Stimulated activated naive CD4-positive, alpha-beta T cell treated with Interleukin-2 at 50 U/mL for 16 hours (primary cell): ENCODE measurements around the gene PDLIM1.
"Not testable (repeated sequence)": the region's sequence is repeated elsewhere in the genome, so short reads cannot be mapped to it uniquely, and the experiment has no call there.

Experiments
- DNase-seq: peaks from one replicate; lab custom pipeline; 2025; lab: John Stamatoyannopoulos, UW

PDLIM1 gene

GRCh38 chr10:95202865-95203264 lies 87.9 kb downstream of the PDLIM1 start:
- not testable (repeated sequence) for DNase-seq

- DNase-seq, result no peak
Observed at GRCh38 chr10:95201736-95202135, 89.1 kb downstream of the PDLIM1 start.

DNA sequence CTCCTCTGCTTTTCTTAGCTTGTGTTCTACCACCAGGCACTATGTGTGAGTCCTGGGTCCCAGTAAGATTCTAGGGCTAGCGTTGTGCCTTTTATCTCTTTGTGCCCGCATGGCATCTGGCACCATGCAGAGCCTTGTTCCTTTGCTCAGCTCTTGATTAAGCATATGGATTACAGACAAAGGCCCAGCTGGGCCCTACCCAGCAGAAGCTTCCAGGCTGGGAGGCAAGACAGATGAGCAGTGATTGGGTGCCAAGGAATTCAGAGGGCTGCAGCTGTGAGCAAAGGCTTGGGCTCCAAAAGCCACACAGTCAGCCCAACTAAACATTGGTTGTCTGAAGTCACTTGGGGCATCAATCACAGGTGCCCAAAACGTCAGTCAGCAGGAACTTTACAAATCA lies 94.8 kb downstream of the PDLIM1 start:
- no peak for DNase-seq

GRCh38 chr10:95193944-95194343 lies 96.9 kb downstream of the PDLIM1 start, which contains the start of gene ACSM6:
Gene ACSM6, plus strand, starts transcription at chr10:95194238. Its CDS starts 248 bp downstream, at chr10:95194486.
- DNase-seq, result no peak

DNA sequence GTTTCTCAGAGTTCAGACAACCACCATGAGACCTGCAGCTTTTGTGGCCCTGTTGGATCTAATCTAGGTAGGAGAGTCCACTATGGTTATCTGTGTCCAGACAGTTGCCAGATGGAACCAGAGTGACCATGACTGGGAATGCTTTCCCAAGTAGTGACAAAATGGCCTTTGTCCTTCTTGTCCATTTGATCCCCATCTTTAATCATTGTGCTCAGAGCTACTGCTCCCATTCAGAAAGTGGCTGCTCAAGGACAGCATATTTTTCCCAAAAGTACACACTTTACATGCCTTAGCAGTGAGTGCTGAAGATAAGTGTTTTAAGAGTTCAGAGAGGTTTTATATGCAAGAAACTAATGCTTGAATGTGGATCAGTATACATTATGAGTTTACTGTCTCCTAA lies 102.2 kb downstream of the PDLIM1 start:
- no peak for DNase-seq

DNA sequence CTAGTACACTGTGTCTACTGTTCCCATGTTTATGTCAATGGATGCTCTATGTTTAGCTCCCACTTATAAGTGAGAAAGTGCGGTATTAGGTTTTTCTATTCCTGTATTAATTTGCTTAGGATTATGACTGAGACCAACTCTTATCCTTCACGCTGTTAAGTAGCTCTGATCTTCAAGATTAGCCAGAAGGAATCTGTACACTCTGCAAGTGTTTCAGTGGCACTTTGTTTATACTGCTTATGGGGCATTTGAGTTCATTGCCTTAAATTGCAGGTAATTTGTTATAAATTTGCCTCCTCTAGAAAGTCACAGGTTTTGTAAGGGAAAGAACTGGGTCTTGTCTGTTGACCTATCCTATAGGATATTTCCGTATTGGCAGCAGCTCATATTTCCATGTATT lies 103.2 kb downstream of the PDLIM1 start:
- DNase-seq, result no peak
